ENCODE data around the gene LRCH4.

DNA sequence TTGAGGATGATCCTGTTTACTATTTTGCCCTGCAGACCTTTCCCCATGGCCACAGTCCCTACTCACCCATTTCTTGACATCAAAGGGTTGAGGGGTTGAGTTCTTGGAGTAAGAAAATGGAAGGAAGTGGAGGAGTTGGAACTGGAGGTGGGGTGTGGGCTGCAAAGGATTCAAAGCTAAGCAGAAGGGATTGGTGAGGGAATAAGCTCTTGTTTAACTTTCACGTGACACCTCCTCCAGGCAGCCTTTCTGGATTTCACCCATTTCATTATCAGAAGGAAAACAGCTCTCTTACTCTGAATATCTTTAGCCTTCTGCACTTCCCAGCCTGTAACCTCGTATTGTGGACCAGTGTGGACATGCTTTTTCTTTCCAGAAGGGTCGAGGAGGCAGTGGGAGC is 40.1 kb upstream of the LRCH4 start:
- TF ChIP-seq POLR2A (IDR thresholded peaks at IDR 0.05), result no peak
- TF ChIP-seq, protein P1, sequence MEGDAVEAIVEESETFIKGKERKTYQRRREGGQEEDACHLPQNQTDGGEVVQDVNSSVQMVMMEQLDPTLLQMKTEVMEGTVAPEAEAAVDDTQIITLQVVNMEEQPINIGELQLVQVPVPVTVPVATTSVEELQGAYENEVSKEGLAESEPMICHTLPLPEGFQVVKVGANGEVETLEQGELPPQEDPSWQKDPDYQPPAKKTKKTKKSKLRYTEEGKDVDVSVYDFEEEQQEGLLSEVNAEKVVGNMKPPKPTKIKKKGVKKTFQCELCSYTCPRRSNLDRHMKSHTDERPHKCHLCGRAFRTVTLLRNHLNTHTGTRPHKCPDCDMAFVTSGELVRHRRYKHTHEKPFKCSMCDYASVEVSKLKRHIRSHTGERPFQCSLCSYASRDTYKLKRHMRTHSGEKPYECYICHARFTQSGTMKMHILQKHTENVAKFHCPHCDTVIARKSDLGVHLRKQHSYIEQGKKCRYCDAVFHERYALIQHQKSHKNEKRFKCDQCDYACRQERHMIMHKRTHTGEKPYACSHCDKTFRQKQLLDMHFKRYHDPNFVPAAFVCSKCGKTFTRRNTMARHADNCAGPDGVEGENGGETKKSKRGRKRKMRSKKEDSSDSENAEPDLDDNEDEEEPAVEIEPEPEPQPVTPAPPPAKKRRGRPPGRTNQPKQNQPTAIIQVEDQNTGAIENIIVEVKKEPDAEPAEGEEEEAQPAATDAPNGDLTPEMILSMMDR (IDR thresholded peaks at IDR 0.05), result no peak

Data from testis (tissue), 2 donors.